Activated naive CD4-positive, alpha-beta T cell (primary cell): ENCODE data around the gene ZC3HAV1.
A peak's percentile ranks its signal among the peaks of the same experiment; 100 is the strongest.

Experiments used
- DNase-seq, 4 experiments: peaks; one replicate each; lab custom pipeline; 2025; lab: John Stamatoyannopoulos, UW

Gene ZC3HAV1

GRCh38 chr7:139018910-139019309 is 90.6 kb downstream of the ZC3HAV1 start:
- no peak for DNase-seq

- DNase-seq: peak in 2 of 4 experiments; percentile 24 to 41
Measured at GRCh38 chr7:139016931-139017511, 92.5 kb downstream of the ZC3HAV1 start.

GRCh38 chr7:139011373-139011772 is 98.1 kb downstream of the ZC3HAV1 start:
- no peak for DNase-seq

- DNase-seq: no peak
Measured at GRCh38 chr7:139004321-139005090, 105.0 kb downstream of the ZC3HAV1 start.

GRCh38 chr7:138999414-138999813 is 110.1 kb downstream of the ZC3HAV1 start:
- DNase-seq: no peak
